ENCODE data around the gene NAALADL2. TPM values are rescaled to one million over a fixed set of nuclear protein-coding genes. Genes with fewer than 3 reads are reported as not detected.

NAALADL2 gene
- total and polyA plus RNA-seq, 2 of the 4 experiments (the other 2 are of a cell fraction), result 3.8 to 19.2 TPM

DNA sequence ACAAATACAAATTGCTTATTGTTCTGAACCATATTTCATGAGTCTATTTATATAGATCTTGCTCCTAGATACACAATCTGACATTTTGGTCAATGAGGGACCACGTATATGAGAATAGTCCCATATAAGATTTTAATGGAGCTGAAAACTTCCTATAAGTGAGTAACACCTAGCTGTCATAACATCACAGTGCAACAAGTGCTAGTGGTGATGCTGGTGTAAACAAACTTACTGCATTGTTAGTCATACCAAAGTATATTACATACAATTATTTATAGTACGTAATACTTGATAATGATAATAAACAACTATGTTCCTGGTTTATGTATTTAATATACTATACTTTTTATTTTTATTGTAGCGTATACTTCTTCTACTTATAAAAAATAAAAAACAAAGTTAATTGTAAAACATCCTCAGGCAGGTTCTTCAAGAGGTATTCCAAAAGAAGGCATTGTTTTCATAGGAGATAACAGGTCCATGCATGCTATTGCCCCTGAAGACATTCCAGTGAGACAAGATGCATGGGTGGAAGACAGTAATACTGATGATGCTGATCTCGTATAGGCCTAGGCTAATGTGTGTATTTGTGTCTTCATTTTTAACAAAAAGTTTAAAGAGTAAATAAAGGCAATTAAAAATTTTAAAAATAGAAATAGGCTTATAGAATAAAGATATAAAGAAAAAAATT is 46.8 kb upstream of the NAALADL2 start (continued):
- no peak for TF ChIP-seq BHLHE40 (IDR thresholded peaks at IDR 0.05; ENCODE audit: low read depth, low read length)
- no peak for TF ChIP-seq MAZ (IDR thresholded peaks at IDR 0.05; ENCODE audit: borderline replicate concordance, low read depth, low read length)
- no peak for TF ChIP-seq RCOR1 (IDR thresholded peaks at IDR 0.05; ENCODE audit: insufficient replicate concordance, low read length)

DNA sequence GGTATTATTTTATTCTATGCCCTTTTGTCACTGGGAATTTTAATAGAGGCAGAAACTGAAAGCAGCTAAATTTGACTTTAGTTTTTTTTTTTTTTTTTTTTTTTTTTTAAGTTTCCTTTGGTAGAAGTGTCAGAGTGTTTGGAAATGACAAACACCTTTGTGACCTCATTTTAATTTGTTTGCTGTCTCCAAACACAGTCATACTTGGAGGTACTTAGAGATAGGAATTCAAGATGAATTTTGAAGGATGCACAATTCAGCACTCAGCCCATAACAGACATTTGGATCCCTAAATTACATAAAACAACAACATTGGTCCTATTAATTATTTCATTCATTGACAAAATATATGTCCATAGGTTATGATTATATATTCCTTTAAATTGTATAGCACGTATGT is 43.4 kb upstream of the NAALADL2 start:
- CTCF ChIA-PET, result interaction anchor here (0.7 kb wide), 1 partner anchor 489 kb away, joined by 6 read pairs; no protein-coding TSS in a partner anchor
- Histone ChIP-seq H3K14ac (replicated peaks; ENCODE audit: low read depth, low read length) (no peak overlapping the region), H3K9ac (ENCODE audit: low read depth, low read length) (no peak overlapping the region), H4K8ac (ENCODE audit: low read depth in 2 of 2, low read length in 2 of 2) (no peak overlapping the region), H2AFZ (replicated peaks; ENCODE audit: low read length, poor library complexity) (no peak overlapping the region), H3K9me1 (ENCODE audit: insufficient read depth, low read length) (no peaks in the 10 kb centered on the region), H3K18ac (ENCODE audit: low read depth, low read length) (no peak overlapping the region), H2BK5ac (ENCODE audit: low read depth, low read length, poor library complexity, severe bottlenecking) (no peak overlapping the region), H3K36me3 (ENCODE audit: control insufficient read depth, insufficient read depth, low read length) (no peaks in the 10 kb centered on the region), H4K20me1 (ENCODE audit: insufficient read depth, low read length) (no peaks in the 10 kb centered on the region), H3K79me1 (ENCODE audit: low read depth in 1 of 2, low read length in 2 of 2) (no peaks in the 10 kb centered on the region), H3K23ac (ENCODE audit: low read depth, low read length) (no peak overlapping the region), H3K27ac (ENCODE audit: insufficient read depth, low read length) (no peak overlapping the region), H2AK5ac (ENCODE audit: low read depth, low read length) (no peak overlapping the region), H3K4me2 (ENCODE audit: low read depth, low read length) (no peak overlapping the region), H3K4me1 (ENCODE audit: control insufficient read depth, insufficient read depth, low read length) (no peaks in the 10 kb centered on the region), H3K4me3 (ENCODE audit: insufficient read depth, low read depth, low read length) (no peak overlapping the region), H2AK9ac (replicated peaks; ENCODE audit: low read depth, low read length, poor library complexity) (no peak overlapping the region), H2BK15ac (ENCODE audit: low read depth, low read length) (no peak overlapping the region), H3K27me3 (ENCODE audit: control insufficient read depth, insufficient read depth, low read length) (no peaks in the 10 kb centered on the region), H3K56ac (ENCODE audit: extremely low read depth, insufficient read depth, low read length) (no peak overlapping the region), H2BK20ac (ENCODE audit: low read depth, low read length) (no peak overlapping the region), H4K91ac (ENCODE audit: insufficient read depth, low read depth, low read length) (no peak overlapping the region), H2BK120ac (ENCODE audit: low read depth, low read length) (no peak overlapping the region), H3K9me3 (ENCODE audit: control insufficient read depth, insufficient read depth, low read length) (no peaks in the 10 kb centered on the region), H3K4ac (ENCODE audit: low read depth, low read length) (no peak overlapping the region), H4K5ac (ENCODE audit: low read depth, low read length) (no peak overlapping the region)
- POLR2A ChIA-PET (ENCODE audit: unreplicated experiment), result no interaction called here
- ATAC-seq (ENCODE audit: low read depth) (no peak), DNase-seq (no peak)
- in situ Hi-C loops (cut with MboI; ENCODE audit: low sequenced_read_pairs) (no loop called here), intact Hi-C loops (cut with micrococcal nuclease) (no loop called here), dilution Hi-C loops (cut with HindIII; ENCODE audit: low sequenced_read_pairs, unreplicated experiment) (no loop called here)
- no CpG with 5 or more reads among the region's 1 CpG for WGBS, 2 experiments (ENCODE audit: extremely low coverage in 2 of 2, insufficient read length in 1 of 2)
- BruUV-seq (replicated peaks), result no TSS peak
- TF ChIP-seq CEBPB (IDR thresholded peaks at IDR 0.05; ENCODE audit: low read depth, low read length), result no peak
- TF ChIP-seq POLR2A (IDR thresholded peaks at IDR 0.05; ENCODE audit: low read depth, low read length), result no peak
- TF ChIP-seq MXI1 (IDR thresholded peaks at IDR 0.05; ENCODE audit: borderline replicate concordance, low read depth, low read length), result no peak
- TF ChIP-seq RFX5 (IDR thresholded peaks at IDR 0.05; ENCODE audit: low read depth, low read length), result no peak
- TF ChIP-seq SMC3 (IDR thresholded peaks at IDR 0.05; ENCODE audit: low read depth, low read length), result no peak
- no peak for TF ChIP-seq NFE2L2 (IDR thresholded peaks at IDR 0.05; ENCODE audit: low read depth, low read length)
- TF ChIP-seq MAZ (IDR thresholded peaks at IDR 0.05; ENCODE audit: borderline replicate concordance, low read depth, low read length), result no peak
- TF ChIP-seq RAD21 (IDR thresholded peaks at IDR 0.05; ENCODE audit: low read length), result no peak
- TF ChIP-seq MAFK (IDR thresholded peaks at IDR 0.05; ENCODE audit: low read depth, low read length), result no peak
- no peak for TF ChIP-seq CHD1 (IDR thresholded peaks at IDR 0.05; ENCODE audit: low read depth, low read length)
- TF ChIP-seq, protein P1, sequence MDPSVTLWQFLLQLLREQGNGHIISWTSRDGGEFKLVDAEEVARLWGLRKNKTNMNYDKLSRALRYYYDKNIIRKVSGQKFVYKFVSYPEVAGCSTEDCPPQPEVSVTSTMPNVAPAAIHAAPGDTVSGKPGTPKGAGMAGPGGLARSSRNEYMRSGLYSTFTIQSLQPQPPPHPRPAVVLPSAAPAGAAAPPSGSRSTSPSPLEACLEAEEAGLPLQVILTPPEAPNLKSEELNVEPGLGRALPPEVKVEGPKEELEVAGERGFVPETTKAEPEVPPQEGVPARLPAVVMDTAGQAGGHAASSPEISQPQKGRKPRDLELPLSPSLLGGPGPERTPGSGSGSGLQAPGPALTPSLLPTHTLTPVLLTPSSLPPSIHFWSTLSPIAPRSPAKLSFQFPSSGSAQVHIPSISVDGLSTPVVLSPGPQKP (IDR thresholded peaks at IDR 0.05; ENCODE audit: borderline replicate concordance, low read depth, low read length), result no peak
- no peak for TF ChIP-seq RCOR1 (IDR thresholded peaks at IDR 0.05; ENCODE audit: insufficient replicate concordance, low read length)
- TF ChIP-seq, protein P2, sequence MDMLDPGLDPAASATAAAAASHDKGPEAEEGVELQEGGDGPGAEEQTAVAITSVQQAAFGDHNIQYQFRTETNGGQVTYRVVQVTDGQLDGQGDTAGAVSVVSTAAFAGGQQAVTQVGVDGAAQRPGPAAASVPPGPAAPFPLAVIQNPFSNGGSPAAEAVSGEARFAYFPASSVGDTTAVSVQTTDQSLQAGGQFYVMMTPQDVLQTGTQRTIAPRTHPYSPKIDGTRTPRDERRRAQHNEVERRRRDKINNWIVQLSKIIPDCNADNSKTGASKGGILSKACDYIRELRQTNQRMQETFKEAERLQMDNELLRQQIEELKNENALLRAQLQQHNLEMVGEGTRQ (IDR thresholded peaks at IDR 0.05; ENCODE audit: low read depth, low read length), result no peak

Data from IMR-90 (cell line).